ENCODE data around the gene MVB12B.

DNA sequence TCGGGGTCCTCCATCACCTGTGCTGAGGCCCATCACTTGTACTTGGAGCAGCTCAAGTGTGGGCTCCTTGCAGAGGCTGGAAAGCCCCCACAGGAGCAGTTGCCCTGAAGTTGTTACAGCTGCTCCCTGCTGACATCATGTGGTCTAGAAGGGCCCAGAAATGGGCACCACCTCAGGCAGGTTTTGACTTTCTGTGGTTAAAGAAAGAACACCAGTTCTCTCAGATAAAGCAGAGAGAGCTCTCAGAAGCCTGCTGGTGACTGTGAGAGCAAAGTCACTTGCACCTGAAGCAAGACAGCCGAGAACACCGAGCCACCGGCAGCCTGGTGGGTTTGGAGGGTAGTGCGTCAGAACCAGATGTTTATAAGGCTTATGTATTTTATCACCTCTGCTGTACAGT, 70.4 kb downstream of the MVB12B start:
- TF ChIP-seq, protein P1, sequence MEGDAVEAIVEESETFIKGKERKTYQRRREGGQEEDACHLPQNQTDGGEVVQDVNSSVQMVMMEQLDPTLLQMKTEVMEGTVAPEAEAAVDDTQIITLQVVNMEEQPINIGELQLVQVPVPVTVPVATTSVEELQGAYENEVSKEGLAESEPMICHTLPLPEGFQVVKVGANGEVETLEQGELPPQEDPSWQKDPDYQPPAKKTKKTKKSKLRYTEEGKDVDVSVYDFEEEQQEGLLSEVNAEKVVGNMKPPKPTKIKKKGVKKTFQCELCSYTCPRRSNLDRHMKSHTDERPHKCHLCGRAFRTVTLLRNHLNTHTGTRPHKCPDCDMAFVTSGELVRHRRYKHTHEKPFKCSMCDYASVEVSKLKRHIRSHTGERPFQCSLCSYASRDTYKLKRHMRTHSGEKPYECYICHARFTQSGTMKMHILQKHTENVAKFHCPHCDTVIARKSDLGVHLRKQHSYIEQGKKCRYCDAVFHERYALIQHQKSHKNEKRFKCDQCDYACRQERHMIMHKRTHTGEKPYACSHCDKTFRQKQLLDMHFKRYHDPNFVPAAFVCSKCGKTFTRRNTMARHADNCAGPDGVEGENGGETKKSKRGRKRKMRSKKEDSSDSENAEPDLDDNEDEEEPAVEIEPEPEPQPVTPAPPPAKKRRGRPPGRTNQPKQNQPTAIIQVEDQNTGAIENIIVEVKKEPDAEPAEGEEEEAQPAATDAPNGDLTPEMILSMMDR (IDR thresholded peaks at IDR 0.05) = no peak
- TF ChIP-seq POLR2A (IDR thresholded peaks at IDR 0.05) (no peak), POLR2AphosphoS5 (IDR thresholded peaks at IDR 0.05; ENCODE audit: insufficient read depth in 1 of 2, low read depth in 1 of 2) (peak in 1 of 2 donors; percentile 35)

Measured in vagina (tissue), 2 donors.